Measurements from ENCODE around the gene DOK5. TPM values are rescaled to one million over a fixed set of nuclear protein-coding genes. Genes with fewer than 3 reads are reported as not detected.

Gene DOK5
- total RNA-seq, 1 donor from 2014 or later: 3.3 TPM

GRCh38 chr20:54512694-54513093 lies 37.3 kb downstream of the DOK5 start:
- H3K4me1 Mint-ChIP-seq: peaks cover 12% of the 10 kb centered on the region
- peaks cover 1% of the 10 kb centered on the region for H3K36me3 Mint-ChIP-seq
- H3K4me3 Mint-ChIP-seq: no peak overlapping the region
- no peak for DNase-seq (ENCODE audit: low spot score in 2 of 2, unreplicated experiment in 2 of 2)
- H3K27me3 Mint-ChIP-seq (ENCODE audit: low read depth): no peaks in the 10 kb centered on the region
- H3K27ac Mint-ChIP-seq: no peak overlapping the region
- no peak for TF ChIP-seq CTCF (IDR thresholded peaks at IDR 0.05; ENCODE audit: unreplicated experiment)
- H3K9me3 Mint-ChIP-seq: no peaks in the 10 kb centered on the region

GRCh38 chr20:54514028-54514607 lies 38.7 kb downstream of the DOK5 start:
- Mint-ChIP-seq H3K36me3 (peaks cover 1% of the 10 kb centered on the region), H3K9me3 (peaks cover 3% of the 10 kb centered on the region), H3K27me3 (ENCODE audit: low read depth) (no peaks in the 10 kb centered on the region), H3K4me3 (no peak overlapping the region), H3K27ac (peak overlapping the region; percentile 66), H3K4me1 (peaks cover 12% of the 10 kb centered on the region)
- no peak for TF ChIP-seq CTCF (IDR thresholded peaks at IDR 0.05; ENCODE audit: unreplicated experiment)
- DNase-seq (ENCODE audit: low spot score in 2 of 2, unreplicated experiment in 2 of 2): no peak

- no peak for DNase-seq (ENCODE audit: low spot score in 2 of 2, unreplicated experiment in 2 of 2)
- peaks cover 12% of the 10 kb centered on the region for H3K4me1 Mint-ChIP-seq
- peaks cover 3% of the 10 kb centered on the region for H3K9me3 Mint-ChIP-seq
- no peak for TF ChIP-seq CTCF (IDR thresholded peaks at IDR 0.05; ENCODE audit: unreplicated experiment)
- H3K27ac Mint-ChIP-seq: no peak overlapping the region
- no peaks in the 10 kb centered on the region for H3K27me3 Mint-ChIP-seq (ENCODE audit: low read depth)
- H3K4me3 Mint-ChIP-seq: no peak overlapping the region
- H3K36me3 Mint-ChIP-seq: peaks cover 1% of the 10 kb centered on the region
These were observed 40.6 kb downstream of the DOK5 start for GRCh38 chr20:54515793-54516628.

GRCh38 chr20:54517241-54517975 lies 42.0 kb downstream of the DOK5 start:
- no peak for DNase-seq (ENCODE audit: low spot score in 2 of 2, unreplicated experiment in 2 of 2)
- Mint-ChIP-seq H3K4me1 (peaks cover 12% of the 10 kb centered on the region), H3K9me3 (peaks cover 3% of the 10 kb centered on the region), H3K27me3 (ENCODE audit: low read depth) (no peaks in the 10 kb centered on the region), H3K27ac (no peak overlapping the region), H3K36me3 (peaks cover 1% of the 10 kb centered on the region), H3K4me3 (no peak overlapping the region)
- no peak for TF ChIP-seq CTCF (IDR thresholded peaks at IDR 0.05; ENCODE audit: unreplicated experiment)

- H3K27ac Mint-ChIP-seq: no peak overlapping the region
These were observed 49.5 kb downstream of the DOK5 start for GRCh38 chr20:54524849-54525248.

More at GRCh38 chr20:54524849-54525248, 49.5 kb downstream of the DOK5 start:
- no peak for TF ChIP-seq CTCF (IDR thresholded peaks at IDR 0.05; ENCODE audit: unreplicated experiment)
- Mint-ChIP-seq H3K9me3 (peaks cover under 1% of the 10 kb centered on the region), H3K4me3 (no peak overlapping the region), H3K4me1 (peaks cover 29% of the 10 kb centered on the region), H3K27me3 (ENCODE audit: low read depth) (no peaks in the 10 kb centered on the region), H3K36me3 (no peaks in the 10 kb centered on the region)
- DNase-seq (ENCODE audit: low spot score in 2 of 2, unreplicated experiment in 2 of 2): no peak
